GM19043 (cell line): Measurements from ENCODE around the gene S100A7.

Experiments used
- ATAC-seq: cut with Tn5 transposase; IDR thresholded peaks from one replicate; pipeline ENCODE4 v1.9.1; 2021; ENCODE audit warnings: low read depth; ENCODE audit not compliant: unreplicated experiment

S100A7 gene

DNA sequence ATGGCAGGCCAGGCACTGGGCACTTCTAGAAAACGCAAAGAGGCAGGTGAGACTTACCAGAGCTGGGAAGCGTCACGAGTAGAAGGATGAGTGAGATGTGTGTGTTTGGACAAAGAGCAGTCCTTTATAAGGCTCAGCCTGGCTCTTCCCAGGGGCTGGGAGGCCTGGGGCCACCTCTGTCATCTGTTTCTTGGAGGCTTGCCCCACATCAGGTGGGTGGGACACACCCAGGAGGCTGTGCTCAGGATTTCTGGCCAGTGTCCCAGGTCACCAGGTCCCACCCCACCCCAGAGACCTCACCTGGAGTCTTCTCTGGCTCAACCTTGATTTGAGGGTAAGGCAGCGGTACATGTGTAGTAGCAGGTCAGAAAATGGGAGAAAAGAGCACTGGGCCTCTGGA lies at the start of gene S100A7:
Gene S100A7 (minus strand): TSS at position 101 of the 400 bp plus-strand sequence. CDS start 1,638 bp downstream, outside the sequence.
- no peak for ATAC-seq

DNA sequence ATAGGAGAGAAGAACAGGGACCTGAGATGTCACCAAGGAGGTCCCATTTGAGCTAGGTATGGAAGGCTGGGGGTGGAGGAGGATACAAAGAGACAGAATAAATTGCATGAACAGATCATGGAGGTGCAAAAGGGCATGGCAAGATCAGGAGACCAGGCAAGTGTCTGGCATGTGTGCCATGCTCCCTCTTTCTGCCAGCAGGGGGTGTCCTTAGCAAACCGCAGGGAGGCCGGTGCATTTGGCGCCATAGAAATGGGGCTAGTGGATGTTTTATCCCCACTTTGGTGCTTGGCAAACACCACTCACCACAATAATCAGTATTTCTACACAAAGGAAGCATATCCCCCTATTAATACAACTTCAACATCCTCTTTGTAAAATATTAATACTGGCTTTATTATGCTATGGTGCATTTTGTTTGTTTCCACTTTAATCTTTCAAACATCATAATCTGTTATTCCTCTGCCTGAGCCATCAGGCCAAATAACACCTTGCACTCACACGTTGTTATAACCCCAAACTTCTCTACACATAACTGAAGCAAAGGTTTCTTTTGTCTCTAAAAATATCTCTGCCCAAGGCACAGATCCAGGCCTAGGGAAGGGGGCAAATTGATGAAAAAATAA lies 49.4 kb upstream of the S100A7 start:
- ATAC-seq = no peak

DNA sequence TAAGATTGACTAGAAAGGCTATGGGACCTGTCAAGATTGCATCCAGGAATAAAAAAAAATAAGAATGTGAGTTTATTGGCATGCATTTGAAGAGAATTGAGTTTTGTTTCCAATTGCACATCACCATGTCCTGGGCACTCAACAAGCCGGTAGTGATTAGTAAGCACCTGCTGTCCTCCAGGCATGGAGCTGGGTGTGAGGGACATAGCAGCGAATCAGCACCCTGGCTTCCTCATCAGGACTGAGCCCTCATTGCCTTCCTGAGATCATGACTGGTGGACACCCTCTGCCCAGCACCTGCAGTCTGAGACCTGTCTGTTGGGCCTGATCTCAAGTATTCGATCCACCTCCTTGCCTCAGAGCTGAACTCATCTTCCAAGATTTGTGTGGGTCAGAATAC lies 48.6 kb upstream of the S100A7 start:
- no peak for ATAC-seq

DNA sequence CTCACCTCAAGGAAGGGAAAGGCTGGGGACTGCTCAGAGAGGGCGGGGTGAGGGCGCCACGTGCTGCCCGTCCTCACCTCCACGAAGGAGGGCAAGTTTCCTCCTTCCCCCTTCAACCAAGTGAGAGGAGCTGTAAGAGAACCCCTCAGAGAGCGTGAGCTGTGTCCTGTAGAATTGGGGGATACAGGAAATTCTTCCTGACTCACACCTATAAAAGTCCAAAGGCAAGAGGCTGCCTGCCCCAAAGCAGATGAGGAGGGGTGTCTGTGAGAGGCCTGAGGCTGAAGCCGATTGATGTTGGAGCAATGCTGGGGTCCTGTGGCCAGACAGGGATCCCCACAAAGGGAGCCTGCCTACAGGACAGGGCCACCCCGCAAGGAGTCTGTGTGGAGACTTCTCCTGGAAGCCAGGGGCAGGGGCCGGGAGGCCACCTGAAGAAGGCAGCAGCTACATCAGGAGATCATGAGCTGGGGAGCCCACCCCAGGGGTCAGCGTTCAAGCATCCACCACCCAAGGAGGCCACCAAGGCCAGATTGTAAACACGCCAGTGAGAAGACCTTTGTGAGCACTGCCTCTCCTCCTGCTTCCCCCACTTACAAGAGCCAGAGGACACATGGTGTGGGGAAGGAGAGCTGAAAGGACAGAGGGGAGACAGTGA lies 47.6 kb upstream of the S100A7 start:
- no peak for ATAC-seq

DNA sequence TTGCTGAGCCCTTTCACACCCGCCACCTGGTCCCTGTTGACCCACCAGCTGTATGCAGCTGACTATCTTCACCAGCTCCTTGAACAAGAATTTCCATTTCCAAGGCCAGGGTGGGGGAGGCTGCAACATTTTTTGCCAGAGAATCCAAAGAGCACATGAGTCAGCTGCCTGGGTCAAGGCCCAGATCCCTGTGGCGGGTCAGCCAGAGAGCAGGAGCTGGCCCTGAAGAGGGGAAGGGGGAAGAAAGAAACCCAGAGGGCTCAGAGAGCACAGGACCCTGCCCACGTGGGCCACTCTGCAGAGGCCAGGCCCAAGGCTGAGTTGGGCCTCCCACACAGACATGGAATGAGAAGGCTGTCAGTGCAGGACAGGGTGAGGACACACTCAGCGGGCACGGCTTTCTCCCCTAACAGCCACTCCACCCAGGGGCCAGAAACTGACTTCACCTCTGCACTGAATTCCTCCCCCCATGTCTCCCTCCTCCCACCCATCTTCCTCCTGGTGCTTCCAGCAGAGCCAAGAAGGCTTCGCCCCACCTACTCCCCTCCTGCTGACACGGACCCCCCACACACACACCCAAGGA lies 46.5 kb upstream of the S100A7 start:
- ATAC-seq = no peak

DNA sequence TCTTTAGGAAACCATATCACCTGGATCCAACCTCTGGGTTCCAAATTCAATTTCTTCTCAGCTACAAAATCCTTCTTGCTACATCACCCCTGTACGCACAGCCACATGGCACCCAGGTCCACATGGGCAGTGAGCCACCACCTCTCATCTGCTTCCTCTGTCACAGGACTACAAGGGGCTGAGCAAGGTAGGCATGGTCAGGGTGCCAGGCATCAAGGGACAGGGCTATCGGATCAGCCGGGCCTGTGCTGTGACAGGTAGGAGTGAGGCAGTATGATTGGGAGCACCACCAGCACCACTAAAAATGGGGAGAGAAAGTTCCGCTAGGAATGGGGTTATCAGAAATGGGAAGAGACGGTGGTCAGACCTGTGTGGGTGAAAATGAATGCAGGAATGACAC lies 45.9 kb upstream of the S100A7 start:
- ATAC-seq = no peak

DNA sequence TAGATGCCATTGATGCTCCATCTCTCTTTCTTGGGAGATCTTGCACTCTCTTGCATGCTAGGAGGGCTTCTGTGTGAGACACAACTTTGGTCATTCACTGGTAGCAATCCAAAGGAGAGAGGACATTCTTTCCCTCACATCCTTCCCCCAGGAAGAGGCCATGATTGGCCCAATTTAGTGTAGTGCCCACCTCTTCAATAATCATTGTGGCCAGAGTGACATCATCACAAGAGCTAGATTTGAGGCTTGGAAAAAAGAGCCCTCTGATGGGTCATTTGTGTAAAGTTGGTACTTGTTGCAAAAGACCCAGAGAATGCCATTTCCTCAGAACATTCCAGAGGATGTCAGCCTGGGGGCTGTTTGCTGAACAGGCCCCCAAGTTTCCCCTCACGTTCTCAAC lies 45.1 kb upstream of the S100A7 start:
- ATAC-seq = no peak

DNA sequence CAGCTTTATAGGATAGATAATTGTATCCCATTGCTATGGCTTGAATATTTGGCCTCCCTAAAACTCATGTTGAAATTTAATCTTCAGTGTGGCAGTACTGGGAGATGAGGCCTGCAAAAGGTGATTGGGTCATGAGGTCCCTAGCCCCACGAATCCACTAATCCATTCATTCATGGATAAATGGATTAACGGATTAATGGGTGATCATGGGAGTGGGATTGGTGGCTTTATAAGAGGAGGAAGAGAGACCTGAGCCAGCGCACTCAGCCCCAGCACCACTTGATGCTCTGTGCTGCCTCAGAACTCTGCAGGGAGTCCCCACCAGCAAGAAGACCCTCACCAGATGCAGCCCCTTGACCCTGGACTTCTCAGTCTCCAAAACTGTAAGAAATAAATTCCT lies 43.3 kb upstream of the S100A7 start:
- ATAC-seq = no peak

DNA sequence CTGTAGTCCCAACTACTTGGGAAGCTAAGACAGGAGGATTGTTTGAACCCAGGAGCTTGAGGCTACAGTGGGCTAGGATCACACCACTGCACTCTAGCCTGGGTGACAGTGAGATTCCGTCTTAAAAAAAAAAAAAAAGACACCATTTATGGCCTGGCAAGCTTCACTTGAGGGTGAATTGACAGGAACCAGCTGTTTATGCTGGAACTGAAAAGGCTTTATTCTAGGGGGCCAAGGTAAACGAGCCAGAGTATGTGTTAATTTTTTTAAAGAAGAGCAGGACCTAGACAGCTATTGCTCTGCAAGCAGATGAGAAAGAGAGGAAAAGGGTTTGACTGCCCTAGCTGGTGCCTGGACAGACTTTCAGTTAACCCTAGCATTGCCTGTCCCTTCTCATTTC lies 38.3 kb upstream of the S100A7 start:
- no peak for ATAC-seq

DNA sequence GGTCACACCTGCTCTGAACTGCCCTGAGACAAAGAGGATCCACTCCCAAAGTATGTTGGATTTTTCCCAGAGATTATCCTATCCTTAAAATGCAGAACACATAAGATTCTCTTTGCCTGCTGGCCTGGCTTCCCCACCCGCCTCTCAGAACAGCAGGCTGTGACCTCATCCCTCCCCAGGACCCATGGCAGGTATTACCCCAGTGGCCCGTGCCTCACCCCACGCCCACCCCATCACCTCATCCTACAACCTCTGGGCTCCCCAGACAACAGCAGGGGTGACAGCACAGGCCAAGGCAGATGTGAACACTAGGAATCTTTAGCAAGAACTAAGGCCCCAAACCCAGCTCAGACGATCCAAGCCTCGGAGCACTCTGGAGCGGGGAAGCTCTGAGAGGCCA lies 35.1 kb upstream of the S100A7 start:
- ATAC-seq = no peak

DNA sequence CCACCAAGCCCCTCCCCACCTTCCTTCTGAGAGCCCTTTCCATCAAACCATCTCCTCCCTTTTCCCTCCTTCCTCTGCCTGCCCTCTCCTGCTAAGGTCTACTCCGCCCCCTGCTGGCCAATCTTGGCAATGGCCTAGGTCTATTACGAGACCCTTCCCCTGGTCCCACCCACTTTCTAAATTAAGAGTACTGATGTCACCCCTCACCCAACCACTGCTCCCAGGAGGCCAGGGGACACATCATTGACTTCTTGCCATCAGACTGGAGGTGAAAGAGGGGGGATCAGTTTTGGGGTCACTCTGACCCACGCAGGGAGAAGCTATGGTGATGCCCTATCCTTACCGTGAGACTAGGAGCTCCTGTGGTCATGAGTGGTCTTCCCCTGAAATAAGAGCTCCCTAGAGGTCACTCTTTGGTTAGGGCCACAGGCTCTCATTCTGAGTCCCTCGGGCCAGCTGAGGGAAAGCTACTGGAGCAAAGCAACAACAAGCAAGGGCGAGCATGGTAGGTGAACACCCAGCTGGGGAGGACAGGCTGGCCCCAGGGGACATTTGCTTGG lies 34.6 kb upstream of the S100A7 start:
- ATAC-seq = no peak

DNA sequence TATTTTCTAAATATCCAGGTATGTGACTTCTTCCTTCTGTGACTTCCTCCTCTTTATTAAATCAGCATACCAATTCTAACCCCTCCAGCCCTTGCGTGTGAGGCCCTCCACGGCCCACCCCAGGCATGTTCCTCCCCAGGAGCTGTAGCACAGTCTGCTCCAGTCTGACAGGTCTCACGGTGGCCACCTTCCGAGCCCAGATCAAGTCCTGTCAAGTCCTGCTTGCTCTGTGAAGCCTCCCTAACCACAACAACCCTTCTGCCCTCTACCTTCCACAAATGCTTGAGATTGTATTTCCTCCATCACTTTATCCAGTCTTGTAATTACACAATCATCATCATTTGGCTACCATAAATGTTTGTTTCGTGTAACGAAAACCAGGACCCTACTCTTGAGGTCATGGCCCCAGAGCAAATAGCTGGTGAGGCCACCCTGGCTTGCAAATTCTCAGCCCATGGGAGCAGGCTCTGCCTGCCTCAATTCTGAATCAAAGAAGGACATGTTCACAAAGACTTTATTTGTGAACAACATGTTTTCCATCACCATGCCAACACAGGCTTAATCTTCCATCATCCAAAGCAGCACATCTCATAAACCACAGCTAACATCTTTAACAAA lies 33.0 kb upstream of the S100A7 start:
- ATAC-seq = no peak

DNA sequence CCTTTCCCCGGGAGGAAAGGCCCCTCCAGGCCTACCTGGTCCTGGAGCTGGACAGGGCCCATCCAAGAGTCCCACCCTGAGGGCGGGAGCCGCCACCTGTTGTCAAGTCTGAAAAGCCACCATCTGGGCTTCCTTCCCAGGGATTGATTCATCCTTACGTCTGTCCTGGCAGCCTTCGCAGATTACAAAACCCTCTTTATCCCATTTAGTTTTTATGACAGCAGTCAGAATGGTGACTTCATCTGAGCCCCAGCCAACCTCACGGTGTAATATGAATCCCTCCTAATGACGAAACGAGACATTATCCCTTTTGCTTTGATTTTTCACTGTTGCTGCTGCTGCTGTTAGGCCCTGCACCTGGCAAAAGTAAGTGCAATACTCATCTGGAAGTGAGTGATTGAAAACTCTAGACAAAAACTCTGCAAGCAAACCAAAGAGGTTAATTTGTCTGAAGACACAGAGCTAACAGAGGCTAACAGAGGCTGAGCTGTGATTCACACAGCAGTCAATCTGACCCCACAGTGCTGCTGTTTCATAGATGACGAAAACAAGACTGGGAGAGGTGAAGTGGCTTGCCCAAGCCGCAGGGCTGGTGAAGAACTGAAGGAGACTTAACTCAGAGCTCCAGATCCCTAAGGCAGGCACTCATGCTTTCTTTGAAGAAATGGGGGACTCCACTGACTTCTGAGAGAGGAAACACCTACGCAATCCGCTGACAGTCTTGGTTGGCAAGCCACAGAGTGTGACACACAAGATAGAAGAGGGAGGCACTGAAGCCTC lies 30.0 kb upstream of the S100A7 start:
- ATAC-seq = no peak

DNA sequence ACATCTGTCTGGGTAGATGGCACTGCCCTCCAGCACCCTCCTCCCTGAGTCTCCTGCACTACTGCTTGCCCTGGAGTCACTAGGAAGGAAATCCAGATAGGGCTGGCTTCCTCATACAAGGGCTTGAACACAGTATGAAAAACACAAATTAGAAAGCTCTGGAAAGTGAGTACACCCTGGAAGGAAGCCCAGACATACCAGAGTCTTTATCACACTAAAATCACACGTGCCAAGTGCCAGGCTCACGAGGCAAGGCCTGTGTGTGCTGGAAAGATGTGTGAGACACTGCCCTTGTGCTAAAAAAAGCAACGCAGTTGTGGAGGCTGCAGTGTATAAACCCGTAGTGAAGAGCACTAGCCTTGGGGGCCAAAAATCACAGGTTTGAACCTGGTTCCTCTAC lies 28.3 kb upstream of the S100A7 start:
- ATAC-seq = no peak

DNA sequence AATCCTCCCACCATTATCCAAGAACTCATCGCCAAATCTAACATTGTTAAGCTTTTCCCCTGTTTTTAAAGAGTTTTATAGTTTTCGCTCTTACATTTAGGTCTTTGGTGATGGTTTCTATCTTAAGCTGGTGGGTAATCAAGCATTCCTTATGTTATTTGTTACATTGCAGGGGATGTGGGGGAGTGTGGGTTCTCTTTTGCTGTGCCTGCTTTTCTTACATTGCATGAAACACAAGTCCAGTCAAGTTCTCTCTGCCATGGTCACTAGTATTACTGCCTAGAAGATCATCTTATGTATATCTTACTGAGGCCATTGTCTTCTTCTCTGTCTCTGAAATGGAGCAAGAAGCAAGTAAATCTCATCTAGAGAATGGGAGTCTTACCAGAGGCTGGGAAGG lies 27.3 kb upstream of the S100A7 start:
- ATAC-seq = no peak

DNA sequence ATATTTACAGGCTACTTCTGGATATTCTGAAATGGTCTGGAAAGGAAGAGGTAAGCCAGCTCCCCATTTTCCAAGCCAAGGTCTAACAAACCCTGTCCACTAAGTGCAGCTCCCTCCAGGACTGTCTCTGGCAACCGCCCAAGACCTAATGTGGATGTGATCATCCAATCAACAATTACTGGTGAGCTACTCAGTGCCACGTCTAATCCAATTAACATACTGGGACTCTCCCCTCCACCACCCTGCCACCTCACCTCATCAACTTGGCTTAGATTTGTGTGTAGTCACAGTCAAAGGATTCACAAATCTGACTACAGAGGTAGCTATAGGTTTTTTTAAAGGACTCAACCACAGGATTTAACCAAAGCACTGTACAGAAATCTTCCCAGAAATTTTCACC lies 25.4 kb upstream of the S100A7 start:
- ATAC-seq = no peak

DNA sequence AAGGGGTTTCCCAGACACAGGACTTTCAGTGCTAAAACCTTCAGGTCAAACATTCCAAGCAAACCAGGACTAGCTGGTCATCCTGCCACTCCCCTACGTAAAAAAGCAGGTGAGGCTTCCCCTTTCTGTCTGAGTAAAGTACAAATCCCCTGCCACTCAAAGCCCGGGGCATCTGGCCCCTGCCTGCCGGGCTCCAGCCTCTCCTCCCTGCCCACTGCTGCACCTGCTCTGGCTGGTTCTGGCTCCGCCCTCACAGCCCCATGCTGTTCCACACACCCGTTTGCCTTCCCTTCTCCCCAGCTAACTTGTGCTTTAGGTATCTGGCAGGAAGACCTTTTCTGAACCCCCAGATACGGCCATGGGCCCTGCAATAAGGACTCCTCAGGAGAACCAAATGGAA lies 23.3 kb upstream of the S100A7 start:
- no peak for ATAC-seq

DNA sequence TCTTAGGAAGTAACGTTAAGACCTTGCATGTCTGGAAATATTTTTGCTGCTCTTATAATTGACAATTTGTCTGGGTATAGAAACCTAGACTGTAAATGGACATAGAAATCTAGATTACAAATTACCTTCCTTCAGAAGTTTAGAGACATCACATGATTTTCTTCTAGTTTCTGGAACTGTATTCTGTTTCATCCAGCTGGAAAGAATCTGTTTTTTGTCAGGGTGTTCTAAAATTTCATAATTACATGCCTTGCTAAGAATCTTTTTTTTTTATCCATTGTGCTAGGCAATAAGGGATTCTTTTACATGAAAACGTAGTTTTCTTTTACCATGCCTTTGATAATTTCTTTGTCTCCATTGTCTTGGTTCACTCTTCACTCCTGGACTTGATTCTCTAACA lies 20.7 kb upstream of the S100A7 start:
- ATAC-seq = no peak

DNA sequence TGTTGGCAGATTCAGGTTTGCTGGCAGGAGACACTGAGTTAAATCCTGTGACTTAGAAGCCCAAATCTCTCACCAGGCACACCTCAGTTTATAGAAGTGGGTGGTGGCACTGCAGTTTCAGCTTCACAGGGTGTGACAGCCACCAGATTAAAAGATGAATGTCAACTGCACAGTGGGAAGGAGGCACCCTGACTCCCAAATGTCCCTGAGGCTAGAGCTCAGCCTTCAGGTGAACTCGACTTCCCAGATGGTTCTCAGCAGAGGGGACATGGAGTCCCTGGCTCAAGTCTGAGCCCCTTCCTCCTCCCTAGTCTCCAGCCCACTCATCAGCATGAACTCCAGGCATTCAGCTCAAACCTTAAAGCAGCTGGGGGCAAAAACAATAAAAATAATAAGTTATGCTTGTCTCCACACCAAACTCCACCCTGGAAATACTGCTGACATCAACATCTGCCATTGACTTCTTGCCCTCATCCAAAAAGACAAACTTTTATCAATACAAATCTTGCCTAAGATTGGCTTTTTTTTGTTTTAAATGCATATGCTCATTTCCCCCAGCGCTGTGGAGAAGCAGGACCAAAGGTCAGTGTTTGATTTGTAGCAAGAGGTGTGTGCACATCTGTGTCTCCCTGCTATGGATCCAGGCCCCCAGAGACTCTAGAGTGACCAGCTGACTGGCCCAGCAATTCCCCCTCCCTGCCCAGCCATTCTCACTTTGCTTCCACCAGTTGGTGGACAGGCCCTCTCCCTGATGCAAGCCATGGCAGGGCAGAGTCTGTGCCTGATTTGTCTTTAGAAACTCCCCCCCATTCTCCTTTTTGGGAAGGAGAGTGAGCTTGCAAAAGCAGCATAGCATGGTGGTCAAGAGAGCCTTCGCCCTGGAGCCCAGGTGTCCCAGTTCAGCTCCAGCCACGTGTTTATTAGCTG lies 18.5 kb upstream of the S100A7 start:
- ATAC-seq = no peak
